Measurements from ENCODE around the gene GNG5.
"Not testable (repeated sequence)": the region's sequence is repeated elsewhere in the genome, so short reads cannot be mapped to it uniquely, and the experiment has no call there.

GNG5 gene

GRCh38 chr1:84506002-84506728, at the start of gene GNG5, which contains the start of gene SPATA1:
Gene GNG5, minus strand, starts transcription at chr1:84506581. Its CDS starts 490 bp downstream, at chr1:84506091.
Gene SPATA1, plus strand, starts transcription at chr1:84506386. Its CDS starts 9,974 bp downstream, at chr1:84516360.
- peak; percentile 63 to 97 (median 91) for DNase-seq

GRCh38 chr1:84550826-84551225, 44.4 kb upstream of the GNG5 start:
- DNase-seq = no peak

- no peak for DNase-seq
Measured at GRCh38 chr1:84541679-84542078, 35.3 kb upstream of the GNG5 start.

- no peak for DNase-seq
Measured at GRCh38 chr1:84540759-84541158, 34.4 kb upstream of the GNG5 start.

- DNase-seq = no peak
Measured at GRCh38 chr1:84539972-84540371, 33.6 kb upstream of the GNG5 start.

- no peak for DNase-seq
Measured at GRCh38 chr1:84538599-84538998, 32.2 kb upstream of the GNG5 start.

- no peak for DNase-seq
Measured at GRCh38 chr1:84525779-84526178, 19.4 kb upstream of the GNG5 start.

- no peak for DNase-seq
Measured at GRCh38 chr1:84524590-84524989, 18.2 kb upstream of the GNG5 start.

- DNase-seq = no peak
Measured at GRCh38 chr1:84510668-84511067, 4.3 kb upstream of the GNG5 start.

- DNase-seq = no peak
Measured at GRCh38 chr1:84510165-84510564, 3.8 kb upstream of the GNG5 start.

- DNase-seq = no peak
Measured at GRCh38 chr1:84509029-84509428, 2.6 kb upstream of the GNG5 start.

GRCh38 chr1:84508510-84508909, 2.1 kb upstream of the GNG5 start:
- DNase-seq = no peak

GRCh38 chr1:84507887-84508286, 1.5 kb upstream of the GNG5 start:
- not testable (repeated sequence) for DNase-seq

GRCh38 chr1:84506729-84507453, 510 bp upstream of the GNG5 start:
- DNase-seq = no peak

- peak in 18 of 51 donors; percentile 5 to 79 (median 63) for DNase-seq
Measured at GRCh38 chr1:84505493-84506001, 834 bp downstream of the GNG5 start.

- DNase-seq = peak in 3 of 51 donors; percentile 9 to 55 (median 14)
Measured at GRCh38 chr1:84504580-84505492, 1.5 kb downstream of the GNG5 start.

- DNase-seq = no peak
Measured at GRCh38 chr1:84502927-84503326, 3.5 kb downstream of the GNG5 start.

- no peak for DNase-seq
Measured at GRCh38 chr1:84497631-84498275, 8.6 kb downstream of the GNG5 start.

- DNase-seq = no peak
Measured at GRCh38 chr1:84496498-84496897, 9.9 kb downstream of the GNG5 start.

GRCh38 chr1:84493747-84494146, 12.6 kb downstream of the GNG5 start:
- no peak for DNase-seq

- no peak for DNase-seq
Measured at GRCh38 chr1:84492726-84493125, 13.7 kb downstream of the GNG5 start.

Data from hypothalamus (tissue), 51 donors.